CD8-positive, alpha-beta memory T cell (primary cell): Measurements from ENCODE around the gene DCP2. TPM values are rescaled to one million over a fixed set of nuclear protein-coding genes. Genes with fewer than 3 reads are reported as not detected.

ENCODE experiments used
- CTCF ChIA-PET: fragments of 350-600 bp; sonication (Branson Sonifier 250); formaldehyde crosslinking; loops from one replicate; lab custom pipeline; 2021; ENCODE audit warnings: antibody characterized with exemption; lab: Charles Lee
- POLR2A ChIA-PET: fragments of 350-600 bp; sonication (Branson Sonifier 250); formaldehyde crosslinking; loops from one replicate; lab custom pipeline; 2021; ENCODE audit warnings: antibody characterized with exemption; lab: Charles Lee
- DNase-seq, 5 donors: peaks; one replicate each; pipeline versions ENCODE4 v3.0.0 to v3.0.0-alpha.2; 2020 to 2022; ENCODE audit warnings: mixed read lengths in 1 of 5
- H3K27ac ChIP-seq: one replicate; pipeline ENCODE4 v1.7.0; 2013; ENCODE audit warnings: low read depth, mild to moderate bottlenecking, low read length, moderate library complexity
- H3K27me3 ChIP-seq: 2 replicates; pipeline ENCODE4 v1.7.0; 2013; ENCODE audit warnings: low read length, mild to moderate bottlenecking; ENCODE audit not compliant: insufficient read depth, poor library complexity, severe bottlenecking
- H3K36me3 ChIP-seq: 2 replicates; pipeline ENCODE4 v1.7.0; 2013; ENCODE audit warnings: mild to moderate bottlenecking, low read length, moderate library complexity; ENCODE audit not compliant: insufficient read depth
- H3K4me1 ChIP-seq: 2 replicates; pipeline ENCODE4 v1.7.0; 2013; ENCODE audit warnings: mild to moderate bottlenecking, low read length, moderate library complexity; ENCODE audit not compliant: insufficient read depth
- H3K4me3 ChIP-seq: 2 replicates; pipeline ENCODE4 v1.7.0; 2013; ENCODE audit warnings: mild to moderate bottlenecking, low read length
- H3K9me3 ChIP-seq: 2 replicates; pipeline ENCODE4 v1.7.0; 2013; ENCODE audit warnings: mild to moderate bottlenecking, low read length
- H3K27ac Mint-ChIP-seq, 8 donors: one replicate each; pipeline ENCODE4 v1.8.0; 2020 to 2021; ENCODE audit warnings: mixed read lengths in 8 of 8, mild to moderate bottlenecking in 6 of 8, inconsistent platforms in 3 of 8, moderate library complexity in 3 of 8
- H3K27me3 Mint-ChIP-seq, 2 donors: one replicate each; pipeline ENCODE4 v1.8.0; 2020 to 2021; ENCODE audit warnings: mixed read lengths in 2 of 2, mild to moderate bottlenecking in 1 of 2, moderate library complexity in 1 of 2
- H3K36me3 Mint-ChIP-seq, 3 donors: one replicate each; pipeline ENCODE4 v1.8.0; 2020 to 2021; ENCODE audit warnings: mixed read lengths in 3 of 3, inconsistent platforms in 1 of 3, mild to moderate bottlenecking in 1 of 3
- H3K4me1 Mint-ChIP-seq, 3 donors: one replicate each; pipeline ENCODE4 v1.8.0; 2020 to 2021; ENCODE audit warnings: mixed read lengths in 3 of 3, inconsistent platforms in 1 of 3, mild to moderate bottlenecking in 1 of 3
- H3K4me3 Mint-ChIP-seq, 7 donors: one replicate each; pipeline ENCODE4 v1.8.0; 2020 to 2021; ENCODE audit warnings: mixed read lengths in 7 of 7, mild to moderate bottlenecking in 6 of 7, moderate library complexity in 4 of 7, inconsistent platforms in 2 of 7
- H3K9me3 Mint-ChIP-seq, 5 donors: one replicate each; pipeline ENCODE4 v1.8.0; 2020 to 2022; ENCODE audit warnings: mixed read lengths in 5 of 5, mild to moderate bottlenecking in 3 of 5, moderate library complexity in 2 of 5, inconsistent platforms in 1 of 5
- polyA plus RNA-seq: library from polyadenylated mRNA; unstranded; fragments of 300-500 nt; fragmentation: Illumina TruSeq; gene quantifications from one replicate; pipeline ENCODE4 v1.2.3, GENCODE V29; 2021
- total RNA-seq, 2 experiments: library from RNA; stranded (reverse); gene quantifications; one replicate each; pipeline ENCODE4 v1.2.3, GENCODE V29; 2021

Gene DCP2
- total and polyA plus RNA-seq, 3 experiments from 2014 or later, result 54.5 to 61.5 (median 59.5) TPM

DNA sequence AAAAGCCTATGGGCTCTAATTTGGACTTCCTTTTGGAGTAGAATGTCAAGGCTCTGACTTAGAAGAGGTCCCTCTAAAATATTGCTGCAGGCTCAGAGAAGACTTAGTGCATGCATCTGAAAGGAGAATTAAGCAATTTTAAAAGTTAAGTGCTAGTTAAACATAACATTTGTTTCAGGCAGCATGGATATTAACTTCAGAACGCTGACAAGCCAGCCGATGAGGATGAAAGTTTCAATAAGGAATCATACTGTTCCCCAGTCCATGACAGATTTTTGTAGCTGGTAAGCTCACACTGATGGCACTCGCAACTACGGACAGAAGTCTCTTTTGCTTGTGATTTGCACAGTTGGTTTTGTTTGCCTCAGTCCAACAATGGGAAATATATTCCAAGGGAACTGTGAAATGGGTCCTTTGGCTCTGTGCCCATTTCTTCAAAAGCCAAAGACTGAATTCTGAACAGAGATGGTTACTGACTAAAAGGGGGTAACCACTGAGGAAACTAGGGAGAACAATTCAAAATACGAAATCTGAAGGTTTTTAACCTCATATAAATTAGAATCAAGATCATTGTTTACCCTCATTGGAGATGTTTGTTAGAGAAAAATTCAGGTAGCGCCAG lies 47.6 kb downstream of the DCP2 start:
- no peak for DNase-seq
- Mint-ChIP-seq H3K27ac (peak overlapping the region; percentile 54 to 92 (median 78)), H3K4me3 (no peak overlapping the region), H3K27me3 (no peaks in the 10 kb centered on the region), H3K4me1 (peaks cover 56 to 63% (median 59%) of the 10 kb centered on the region in 3 donors), H3K36me3 (peaks cover 9 to 60% (median 10%) of the 10 kb centered on the region in 3 donors), H3K9me3 (no peaks in the 10 kb centered on the region)
- Histone ChIP-seq H3K9me3 (no peaks in the 10 kb centered on the region), H3K4me3 (no peak overlapping the region), H3K27me3 (no peaks in the 10 kb centered on the region), H3K4me1 (peaks cover 49% of the 10 kb centered on the region), H3K27ac (no peak overlapping the region), H3K36me3 (peaks cover 5% of the 10 kb centered on the region)
- ChIA-PET CTCF (interaction anchor here (1.4 to 2.3 kb wide), 3 partner anchors 21 to 29 kb away, joined by 4 to 12 read pairs (median 6); no protein-coding TSS in a partner anchor), POLR2A (no interaction called here)

DNA sequence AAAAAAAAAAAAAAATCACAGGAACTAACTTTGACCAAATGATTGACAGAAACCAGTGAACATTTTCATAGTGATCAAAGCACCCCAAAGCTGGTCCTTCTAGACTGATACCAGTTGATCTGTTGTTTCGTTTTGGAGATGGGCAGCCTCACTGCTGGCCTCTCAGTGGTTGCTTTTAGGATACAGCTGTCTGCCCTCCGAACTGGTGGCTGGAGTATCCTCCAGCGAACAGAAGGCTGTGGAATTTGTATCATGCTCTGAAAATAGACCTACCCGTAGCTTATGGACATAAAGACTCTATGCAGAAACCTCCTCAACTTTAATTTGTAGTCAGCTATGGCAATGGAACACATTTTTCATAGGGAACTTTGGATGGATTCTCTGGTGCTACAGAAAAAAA lies 49.0 kb downstream of the DCP2 start:
- Mint-ChIP-seq H3K27ac (peak overlapping the region in 7 of 8 donors; percentile 15 to 81 (median 54)), H3K4me3 (no peak overlapping the region), H3K36me3 (peaks cover 14 to 54% (median 16%) of the 10 kb centered on the region in 3 donors), H3K27me3 (no peaks in the 10 kb centered on the region), H3K9me3 (no peaks in the 10 kb centered on the region), H3K4me1 (peaks cover 45 to 49% (median 46%) of the 10 kb centered on the region in 3 donors)
- CTCF ChIA-PET, result interaction anchor here (1.2 to 1.7 kb wide), 2 partner anchors 30 to 581 kb away, joined by 3 to 6 read pairs; no protein-coding TSS in a partner anchor
- no peak for DNase-seq
- H3K27ac ChIP-seq, result no peak overlapping the region
- H3K4me1 ChIP-seq, result peaks cover 35% of the 10 kb centered on the region
- peaks cover 5% of the 10 kb centered on the region for H3K36me3 ChIP-seq
- POLR2A ChIA-PET, result interaction anchor here (0.7 kb wide), 1 partner anchor 108 kb away, joined by 5 read pairs; no protein-coding TSS in a partner anchor
- no peaks in the 10 kb centered on the region for H3K27me3 ChIP-seq
- no peak overlapping the region for H3K4me3 ChIP-seq
- no peaks in the 10 kb centered on the region for H3K9me3 ChIP-seq

DNA sequence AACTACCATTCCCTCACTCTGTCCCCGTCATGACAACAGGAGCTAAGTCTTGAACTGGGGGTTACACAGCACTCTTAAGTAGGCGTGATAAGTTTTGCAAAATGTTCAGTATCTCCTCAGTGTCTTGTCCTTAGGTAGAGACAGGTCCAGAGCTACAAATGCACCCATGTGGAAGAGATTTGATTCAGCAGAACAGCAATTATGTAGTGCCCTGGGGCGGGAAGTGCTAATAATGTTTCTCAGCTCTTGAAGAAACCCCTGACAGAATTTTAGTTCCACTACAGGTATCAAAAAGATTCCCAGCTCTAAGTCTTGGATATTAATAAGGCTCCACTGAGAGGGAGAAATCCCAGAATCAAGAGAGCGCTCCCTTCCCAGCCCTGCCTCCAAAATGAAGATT lies 49.6 kb downstream of the DCP2 start:
- Histone ChIP-seq H3K36me3 (peaks cover 5% of the 10 kb centered on the region), H3K4me1 (peaks cover 29% of the 10 kb centered on the region), H3K27ac (no peak overlapping the region), H3K27me3 (no peaks in the 10 kb centered on the region), H3K9me3 (no peaks in the 10 kb centered on the region), H3K4me3 (no peak overlapping the region)
- H3K4me3 Mint-ChIP-seq, result no peak overlapping the region
- CTCF ChIA-PET, result interaction anchor here (0.6 to 1.7 kb wide), 3 partner anchors 16 to 580 kb away, joined by 3 to 6 read pairs (median 3); no protein-coding TSS in a partner anchor
- H3K9me3 Mint-ChIP-seq, result no peaks in the 10 kb centered on the region
- H3K27ac Mint-ChIP-seq, result peak overlapping the region in 2 of 8 donors; percentile 15 to 81
- no peaks in the 10 kb centered on the region for H3K27me3 Mint-ChIP-seq
- H3K36me3 Mint-ChIP-seq, result peaks cover 14 to 54% (median 19%) of the 10 kb centered on the region in 3 donors
- no peak for DNase-seq
- POLR2A ChIA-PET, result no interaction called here
- peaks cover 40 to 43% (median 41%) of the 10 kb centered on the region in 3 donors for H3K4me1 Mint-ChIP-seq

DNA sequence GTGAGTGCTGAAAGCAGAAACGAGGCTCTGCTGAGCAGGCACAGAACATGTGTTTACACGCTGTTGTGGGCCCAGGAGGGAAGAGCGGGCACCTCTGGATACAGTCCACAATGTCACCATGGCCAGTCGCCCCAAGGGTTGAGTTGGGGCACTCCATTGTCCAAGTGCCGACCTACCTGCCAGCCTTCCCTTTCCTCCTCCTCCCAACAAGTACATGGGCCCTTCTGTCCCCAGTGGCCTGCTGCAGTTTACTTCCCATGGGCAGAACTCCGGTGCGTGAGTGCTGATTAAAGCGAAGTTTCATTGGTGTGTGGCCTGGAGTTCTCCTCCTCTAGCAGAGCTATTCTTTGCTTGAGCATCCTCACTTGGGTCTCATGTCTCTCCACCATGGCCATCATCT lies 50.4 kb downstream of the DCP2 start:
- Histone ChIP-seq H3K36me3 (peaks cover 5% of the 10 kb centered on the region), H3K4me3 (no peak overlapping the region), H3K27ac (no peak overlapping the region), H3K9me3 (no peaks in the 10 kb centered on the region), H3K27me3 (no peaks in the 10 kb centered on the region), H3K4me1 (peaks cover 21% of the 10 kb centered on the region)
- DNase-seq, result no peak
- Mint-ChIP-seq H3K4me3 (no peak overlapping the region), H3K27me3 (no peaks in the 10 kb centered on the region), H3K9me3 (no peaks in the 10 kb centered on the region), H3K4me1 (peaks cover 31 to 35% (median 33%) of the 10 kb centered on the region in 3 donors), H3K36me3 (peaks cover 14 to 53% (median 19%) of the 10 kb centered on the region in 3 donors), H3K27ac (peak overlapping the region in 4 of 8 donors; percentile 16 to 79 (median 48))
- ChIA-PET CTCF (no interaction called here), POLR2A (no interaction called here)

DNA sequence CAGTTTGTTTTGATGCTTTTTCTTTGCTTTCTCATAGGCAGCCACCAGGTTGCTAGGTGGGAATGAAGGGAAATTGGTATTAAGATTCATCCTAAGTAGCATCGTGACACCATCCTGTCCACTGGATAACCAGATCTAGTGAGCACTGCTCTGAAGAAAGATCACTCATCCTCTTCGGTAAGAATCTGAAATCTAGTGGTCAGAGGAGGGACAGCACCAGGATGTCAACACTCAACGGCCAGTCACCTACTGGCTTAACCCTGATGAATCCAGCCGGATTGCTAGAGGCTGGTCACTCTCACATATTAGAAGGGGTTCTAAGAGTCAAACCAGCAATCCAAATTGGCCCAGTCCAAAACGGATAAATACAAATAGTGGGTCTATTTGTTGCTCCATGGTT lies 50.8 kb downstream of the DCP2 start:
- H3K9me3 Mint-ChIP-seq, result no peaks in the 10 kb centered on the region
- H3K4me1 ChIP-seq, result peaks cover 17% of the 10 kb centered on the region
- CTCF ChIA-PET, result no interaction called here
- POLR2A ChIA-PET, result no interaction called here
- peaks cover 14 to 53% (median 19%) of the 10 kb centered on the region in 3 donors for H3K36me3 Mint-ChIP-seq
- no peaks in the 10 kb centered on the region for H3K27me3 Mint-ChIP-seq
- no peak overlapping the region for H3K27ac ChIP-seq
- no peak overlapping the region for H3K4me3 ChIP-seq
- peaks cover 5% of the 10 kb centered on the region for H3K36me3 ChIP-seq
- H3K27me3 ChIP-seq, result no peaks in the 10 kb centered on the region
- peak overlapping the region in 3 of 8 donors; percentile 16 to 79 (median 23) for H3K27ac Mint-ChIP-seq
- peaks cover 29 to 32% (median 29%) of the 10 kb centered on the region in 3 donors for H3K4me1 Mint-ChIP-seq
- no peak for DNase-seq
- no peaks in the 10 kb centered on the region for H3K9me3 ChIP-seq
- H3K4me3 Mint-ChIP-seq, result no peak overlapping the region

DNA sequence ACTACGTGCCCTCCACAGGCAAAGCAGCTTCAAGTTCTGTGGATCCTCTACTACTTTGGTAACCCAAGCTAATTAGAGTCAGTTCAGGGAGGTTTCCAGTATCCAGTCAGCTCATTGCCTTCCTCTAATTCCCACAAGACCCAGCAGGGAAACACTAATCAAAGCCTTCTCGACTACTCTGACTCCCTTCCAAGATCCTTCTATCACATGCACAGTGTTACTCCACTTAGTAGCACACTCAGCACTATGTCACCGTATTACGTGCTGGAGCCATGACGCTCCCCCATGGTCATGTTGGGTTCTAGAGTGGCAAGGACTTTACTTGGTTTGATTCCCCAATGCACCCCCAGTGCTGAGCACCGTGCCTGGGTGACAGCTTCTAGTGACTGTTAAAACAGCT lies 53.0 kb downstream of the DCP2 start:
- CTCF ChIA-PET, result no interaction called here
- no peak for DNase-seq
- peak overlapping the region in 1 of 8 donors; percentile 67 for H3K27ac Mint-ChIP-seq
- Histone ChIP-seq H3K27ac (no peak overlapping the region), H3K27me3 (no peaks in the 10 kb centered on the region), H3K9me3 (no peaks in the 10 kb centered on the region), H3K4me3 (no peak overlapping the region), H3K36me3 (peaks cover 5% of the 10 kb centered on the region), H3K4me1 (no peaks in the 10 kb centered on the region)
- peaks cover 14 to 41% (median 19%) of the 10 kb centered on the region in 3 donors for H3K36me3 Mint-ChIP-seq
- no peak overlapping the region for H3K4me3 Mint-ChIP-seq
- POLR2A ChIA-PET, result no interaction called here
- no peaks in the 10 kb centered on the region for H3K27me3 Mint-ChIP-seq
- peaks cover 14 to 21% (median 20%) of the 10 kb centered on the region in 3 donors for H3K4me1 Mint-ChIP-seq
- no peaks in the 10 kb centered on the region for H3K9me3 Mint-ChIP-seq

DNA sequence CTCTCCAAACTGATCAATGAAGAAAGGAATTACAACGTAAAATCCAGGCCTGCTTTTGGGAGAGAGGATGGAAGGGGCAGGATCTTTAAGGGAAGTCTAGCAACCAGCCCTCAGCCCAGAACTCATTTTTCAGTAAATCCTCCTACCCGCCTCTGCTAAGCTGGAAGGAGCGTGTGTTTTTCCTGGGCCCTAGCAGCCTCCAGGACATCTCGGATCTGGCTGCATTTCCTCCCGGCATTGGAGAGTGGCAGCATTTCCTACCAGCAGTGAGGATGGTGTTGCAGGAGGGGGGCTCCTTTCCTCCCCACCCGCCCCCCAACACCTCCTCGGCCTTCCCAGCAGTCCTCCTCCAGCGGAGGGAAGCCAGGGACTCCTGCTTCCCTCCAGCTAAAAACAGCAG lies 54.5 kb downstream of the DCP2 start:
- H3K27me3 Mint-ChIP-seq, result no peaks in the 10 kb centered on the region
- H3K36me3 Mint-ChIP-seq, result peaks cover 8 to 36% (median 19%) of the 10 kb centered on the region in 3 donors
- Histone ChIP-seq H3K9me3 (no peaks in the 10 kb centered on the region), H3K27ac (no peak overlapping the region), H3K36me3 (peaks cover 5% of the 10 kb centered on the region), H3K4me3 (no peak overlapping the region), H3K4me1 (no peaks in the 10 kb centered on the region), H3K27me3 (no peaks in the 10 kb centered on the region)
- H3K4me1 Mint-ChIP-seq, result peaks cover 13 to 17% (median 14%) of the 10 kb centered on the region in 3 donors
- ChIA-PET CTCF (no interaction called here), POLR2A (no interaction called here)
- no peaks in the 10 kb centered on the region for H3K9me3 Mint-ChIP-seq
- DNase-seq, result no peak
- peak overlapping the region in 1 of 8 donors; percentile 70 for H3K27ac Mint-ChIP-seq
- no peak overlapping the region for H3K4me3 Mint-ChIP-seq

DNA sequence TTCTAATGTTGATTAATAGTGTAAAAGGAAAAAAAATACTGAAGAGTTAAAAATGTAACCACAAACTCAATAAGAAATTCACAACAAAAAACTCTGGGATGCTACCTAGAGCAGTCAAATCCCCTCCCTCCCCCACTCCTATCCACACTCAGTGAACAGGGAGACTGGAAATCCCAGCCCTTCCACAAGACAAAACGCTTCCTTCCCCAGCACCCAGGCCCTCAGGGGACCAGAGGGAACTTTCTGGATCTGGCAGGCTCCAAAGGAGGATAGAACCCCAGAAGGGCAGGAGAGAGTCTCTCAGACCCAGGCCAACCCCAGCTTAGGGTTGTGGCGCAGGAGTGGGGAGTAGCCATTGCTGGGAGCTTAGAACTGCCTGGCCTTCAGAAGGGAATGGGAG lies 55.0 kb downstream of the DCP2 start:
- Histone ChIP-seq H3K27ac (no peak overlapping the region), H3K36me3 (peaks cover 5% of the 10 kb centered on the region), H3K9me3 (no peaks in the 10 kb centered on the region), H3K4me3 (no peak overlapping the region), H3K27me3 (no peaks in the 10 kb centered on the region), H3K4me1 (no peaks in the 10 kb centered on the region)
- no peak overlapping the region for H3K4me3 Mint-ChIP-seq
- no peaks in the 10 kb centered on the region for H3K9me3 Mint-ChIP-seq
- H3K27ac Mint-ChIP-seq, result peak overlapping the region in 2 of 8 donors; percentile 55 to 73
- peaks cover 7 to 31% (median 18%) of the 10 kb centered on the region in 3 donors for H3K36me3 Mint-ChIP-seq
- ChIA-PET POLR2A (interaction anchor here (0.7 kb wide), 2 partner anchors 10 to 321 kb away, joined by 4 to 5 read pairs; no protein-coding TSS in a partner anchor), CTCF (interaction anchor here (0.7 kb wide), 1 partner anchor 292 kb away, joined by 3 read pairs; no protein-coding TSS in a partner anchor)
- DNase-seq, result no peak
- H3K4me1 Mint-ChIP-seq, result peaks cover 13 to 17% (median 14%) of the 10 kb centered on the region in 3 donors
- H3K27me3 Mint-ChIP-seq, result no peaks in the 10 kb centered on the region
